Keratinocyte (primary cell): ENCODE results near the gene ENKD1. TPM values are rescaled to one million over a fixed set of nuclear protein-coding genes. Genes with fewer than 3 reads are reported as not detected.

Experiments used
- DNase-seq: peaks from one replicate; pipeline ENCODE4 v3.0.0-alpha.2; 2011; ENCODE audit warnings: low read depth, missing footprints, low spot score
- FAIRE-seq: peaks from 2 replicates; lab custom pipeline; 2011; peaks lifted over from hg19 to GRCh38; lab: Jason Lieb, UNC
- H2AFZ ChIP-seq: 2 replicates; pipeline ENCODE4 v1.6.0; 2012; ENCODE audit warnings: low read length, control low read depth, inconsistent platforms; ENCODE audit not compliant: control insufficient read depth
- H3K27ac ChIP-seq: 2 replicates; pipeline ENCODE4 v1.5.1; 2011; ENCODE audit warnings: low read length; ENCODE audit not compliant: control insufficient read depth, insufficient read depth
- H3K27me3 ChIP-seq: 3 replicates; pipeline ENCODE4 v1.6.0; 2011; ENCODE audit warnings: low read length; ENCODE audit not compliant: control insufficient read depth, insufficient read depth; ENCODE audit errors: extremely low read depth
- H3K36me3 ChIP-seq, 2 experiments: 2 replicates in 1 of 2; 3 replicates in 1 of 2; pipeline ENCODE4 v1.5.1; 2011; ENCODE audit warnings: low read length in 2 of 2, mild to moderate bottlenecking in 1 of 2; ENCODE audit not compliant: control insufficient read depth in 2 of 2, insufficient read depth in 2 of 2; ENCODE audit errors: extremely low read depth in 1 of 2
- H3K4me1 ChIP-seq: 3 replicates; pipeline ENCODE4 v1.5.1; 2011; ENCODE audit warnings: low read length; ENCODE audit not compliant: control insufficient read depth, insufficient read depth; ENCODE audit errors: extremely low read depth
- H3K4me2 ChIP-seq: 3 replicates; pipeline ENCODE4 v1.6.0; 2011; ENCODE audit warnings: low read depth, low read length; ENCODE audit not compliant: control insufficient read depth, insufficient read depth; ENCODE audit errors: extremely low read depth
- H3K4me3 ChIP-seq, 3 experiments: fragments of 200-600 bp in 1 of 3; sonication (generic) in 1 of 3; 2 replicates in 2 of 3; 3 replicates in 1 of 3; pipeline ENCODE4 v1.5.1; 2011 to 2016; ENCODE audit warnings: low read length in 3 of 3, mild to moderate bottlenecking in 3 of 3, control low read depth in 2 of 3, inconsistent platforms in 1 of 3, low read depth in 1 of 3, mixed read lengths in 1 of 3, mixed run types in 1 of 3, moderate library complexity in 1 of 3; ENCODE audit not compliant: control insufficient read depth in 2 of 3, insufficient read depth in 2 of 3; ENCODE audit errors: extremely low read depth in 1 of 3
- H3K79me2 ChIP-seq: 2 replicates; pipeline ENCODE4 v1.6.0; 2012; ENCODE audit warnings: low read length; ENCODE audit not compliant: control insufficient read depth, insufficient read depth
- H3K9ac ChIP-seq: 3 replicates; pipeline ENCODE4 v1.6.0; 2011; ENCODE audit warnings: low read length; ENCODE audit not compliant: control insufficient read depth, insufficient read depth; ENCODE audit errors: extremely low read depth
- H3K9me1 ChIP-seq: 3 replicates; pipeline ENCODE4 v1.6.0; 2011; ENCODE audit warnings: low read length; ENCODE audit not compliant: control insufficient read depth, insufficient read depth; ENCODE audit errors: extremely low read depth
- H3K9me3 ChIP-seq: 2 replicates; pipeline ENCODE4 v1.5.1; 2012; ENCODE audit warnings: low read depth, low read length; ENCODE audit not compliant: control insufficient read depth
- H4K20me1 ChIP-seq: 3 replicates; pipeline ENCODE4 v1.6.0; 2011; ENCODE audit warnings: low read length; ENCODE audit not compliant: control insufficient read depth, insufficient read depth; ENCODE audit errors: extremely low read depth
- EZH2 ChIP-seq: IDR thresholded peaks from one replicate; pipeline ENCODE4 v1.6.1; 2012; ENCODE audit warnings: inconsistent platforms, mild to moderate bottlenecking, low read length, moderate library complexity
- dilution Hi-C: fragments of 300-500 bp; cut with MboI; formaldehyde crosslinking; loops from one replicate; pipeline ENCODE4 v1.7.0; 2020; ENCODE audit warnings: low sequenced_read_pairs; ENCODE audit not compliant: extremely low pct_ligation_motif_present
- polyA plus RNA-seq, 5 experiments: library from polyadenylated mRNA; depleted of rRNA in 3 of 5; stranded (reverse) in 3 of 5; stranded (forward) in 1 of 5; unstranded in 1 of 5; fragments of >200 nt; gene quantifications; 1 replicate in 1 of 5; 2 replicates in 3 of 5; 3 replicates in 1 of 5; pipeline versions ENCODE4 v1.2.1 to v1.2.3, GENCODE V29; 2011 to 2012; ENCODE audit warnings: missing spikeins in 2 of 5, low read depth in 1 of 5, low replicate concordance in 1 of 5
- TF ChIP-seq, protein P1 (sequence below), 3 experiments: IDR thresholded peaks in 1 of 3; conservative IDR thresholded peaks in 1 of 3; optimal IDR thresholded peaks in 1 of 3; 2 replicates in 2 of 3; 3 replicates in 1 of 3; pipeline versions ENCODE3 to v1.5.1; 2011; ENCODE audit warnings: low read length in 3 of 3, mild to moderate bottlenecking in 3 of 3, moderate library complexity in 2 of 3, control low read depth in 1 of 3, inconsistent platforms in 1 of 3; ENCODE audit not compliant: insufficient read depth in 2 of 3; ENCODE audit errors: extremely low read depth in 1 of 3

The ENKD1 gene
- polyA plus RNA-seq, 1 donor (not counting 4 experiments of a cell fraction or from before 2014, with no cell fraction given): 4.4 TPM

DNA sequence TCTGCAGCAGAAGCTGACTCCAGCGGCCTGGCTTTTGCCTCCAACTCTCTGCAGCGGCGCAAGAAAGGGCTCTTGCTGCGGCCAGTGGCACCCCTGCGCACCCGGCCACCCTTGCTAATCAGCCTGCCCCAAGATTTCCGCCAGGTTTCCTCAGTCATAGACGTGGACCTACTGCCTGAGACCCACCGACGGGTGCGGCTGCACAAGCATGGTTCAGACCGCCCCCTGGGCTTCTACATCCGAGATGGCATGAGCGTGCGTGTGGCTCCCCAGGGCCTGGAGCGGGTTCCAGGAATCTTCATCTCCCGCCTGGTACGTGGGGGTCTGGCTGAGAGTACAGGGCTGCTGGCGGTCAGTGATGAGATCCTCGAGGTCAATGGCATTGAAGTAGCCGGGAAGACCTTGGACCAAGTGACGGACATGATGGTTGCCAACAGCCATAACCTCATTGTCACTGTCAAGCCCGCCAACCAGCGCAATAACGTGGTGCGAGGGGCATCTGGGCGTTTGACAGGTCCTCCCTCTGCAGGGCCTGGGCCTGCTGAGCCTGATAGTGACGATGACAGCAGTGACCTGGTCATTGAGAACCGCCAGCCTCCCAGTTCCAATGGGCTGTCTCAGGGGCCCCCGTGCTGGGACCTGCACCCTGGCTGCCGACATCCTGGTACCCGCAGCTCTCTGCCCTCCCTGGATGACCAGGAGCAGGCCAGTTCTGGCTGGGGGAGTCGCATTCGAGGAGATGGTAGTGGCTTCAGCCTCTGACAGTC lies 4.5 kb downstream of the ENKD1 start:
- Histone ChIP-seq H2AFZ (no peak overlapping the region), H3K9me3 (no peaks in the 10 kb centered on the region), H3K4me3 (no peak overlapping the region), H3K36me3 (peaks cover 1 to 9% of the 10 kb centered on the region in 2 experiments), H3K27me3 (no peaks in the 10 kb centered on the region), H3K4me1 (peaks cover 13% of the 10 kb centered on the region), H3K4me2 (no peak overlapping the region), H3K9ac (no peak overlapping the region), H3K79me2 (peaks cover 12% of the 10 kb centered on the region), H4K20me1 (no peaks in the 10 kb centered on the region), H3K27ac (no peak overlapping the region), H3K9me1 (no peaks in the 10 kb centered on the region)
- no peak for DNase-seq
- dilution Hi-C loops: no loop called here
- no peak for FAIRE-seq
- no peak for TF ChIP-seq EZH2
- TF ChIP-seq, protein P1, sequence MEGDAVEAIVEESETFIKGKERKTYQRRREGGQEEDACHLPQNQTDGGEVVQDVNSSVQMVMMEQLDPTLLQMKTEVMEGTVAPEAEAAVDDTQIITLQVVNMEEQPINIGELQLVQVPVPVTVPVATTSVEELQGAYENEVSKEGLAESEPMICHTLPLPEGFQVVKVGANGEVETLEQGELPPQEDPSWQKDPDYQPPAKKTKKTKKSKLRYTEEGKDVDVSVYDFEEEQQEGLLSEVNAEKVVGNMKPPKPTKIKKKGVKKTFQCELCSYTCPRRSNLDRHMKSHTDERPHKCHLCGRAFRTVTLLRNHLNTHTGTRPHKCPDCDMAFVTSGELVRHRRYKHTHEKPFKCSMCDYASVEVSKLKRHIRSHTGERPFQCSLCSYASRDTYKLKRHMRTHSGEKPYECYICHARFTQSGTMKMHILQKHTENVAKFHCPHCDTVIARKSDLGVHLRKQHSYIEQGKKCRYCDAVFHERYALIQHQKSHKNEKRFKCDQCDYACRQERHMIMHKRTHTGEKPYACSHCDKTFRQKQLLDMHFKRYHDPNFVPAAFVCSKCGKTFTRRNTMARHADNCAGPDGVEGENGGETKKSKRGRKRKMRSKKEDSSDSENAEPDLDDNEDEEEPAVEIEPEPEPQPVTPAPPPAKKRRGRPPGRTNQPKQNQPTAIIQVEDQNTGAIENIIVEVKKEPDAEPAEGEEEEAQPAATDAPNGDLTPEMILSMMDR (optimal IDR thresholded peaks at IDR 0.05 in 1 of 3, IDR thresholded peaks at IDR 0.05 in 1 of 3, conservative IDR thresholded peaks at IDR 0.05 in 1 of 3; ENCODE audit: extremely low read depth in 1 of 3, insufficient read depth in 2 of 3, low read length in 3 of 3): no peak

DNA sequence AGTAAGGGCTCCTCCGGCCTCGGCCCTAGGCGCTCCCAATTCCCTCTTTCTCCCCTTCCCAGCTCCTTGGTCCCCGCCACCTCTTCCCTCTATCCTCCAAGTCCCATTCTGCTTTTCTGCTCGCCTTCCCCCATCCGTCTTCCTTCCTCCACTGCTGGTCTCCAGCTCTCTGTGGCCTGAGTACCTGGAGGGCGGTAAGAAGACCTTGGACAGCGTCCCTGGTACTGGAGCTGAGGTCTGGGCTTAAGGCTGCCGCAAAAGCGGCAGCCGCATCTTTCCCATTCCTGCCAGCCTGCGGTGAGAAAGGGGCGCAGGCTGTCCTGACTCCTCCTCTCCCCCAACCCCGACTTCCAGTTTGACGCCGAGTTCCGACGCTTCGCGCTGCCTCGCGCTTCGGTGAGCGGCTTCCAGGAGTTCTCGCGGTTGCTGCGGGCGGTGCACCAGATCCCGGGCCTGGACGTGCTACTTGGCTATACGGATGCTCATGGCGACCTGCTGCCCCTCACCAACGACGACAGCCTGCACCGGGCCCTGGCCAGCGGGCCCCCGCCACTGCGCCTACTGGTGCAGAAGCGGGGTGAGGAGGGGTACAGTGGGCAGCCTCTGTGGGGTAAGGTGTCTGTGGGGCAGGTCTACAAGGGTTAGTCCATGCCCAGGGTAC lies 5.3 kb downstream of the ENKD1 start:
- dilution Hi-C loops: no loop called here
- Histone ChIP-seq H3K9me3 (no peaks in the 10 kb centered on the region), H4K20me1 (no peaks in the 10 kb centered on the region), H3K79me2 (peaks cover 12% of the 10 kb centered on the region), H3K27ac (no peak overlapping the region), H3K27me3 (no peaks in the 10 kb centered on the region), H3K4me3 (peak overlapping the region in 1 of 3 experiments; percentile 98), H2AFZ (no peak overlapping the region), H3K9me1 (no peaks in the 10 kb centered on the region), H3K9ac (no peak overlapping the region), H3K4me2 (peak overlapping the region; percentile 96), H3K36me3 (peaks cover 1 to 9% of the 10 kb centered on the region in 2 experiments), H3K4me1 (peaks cover 9% of the 10 kb centered on the region)
- FAIRE-seq (no peak), DNase-seq (no peak)
- TF ChIP-seq, protein P1 (optimal IDR thresholded peaks at IDR 0.05 in 1 of 3, IDR thresholded peaks at IDR 0.05 in 1 of 3, conservative IDR thresholded peaks at IDR 0.05 in 1 of 3; ENCODE audit: extremely low read depth in 1 of 3, insufficient read depth in 2 of 3, low read length in 3 of 3): no peak
- TF ChIP-seq EZH2: no peak
